ENCODE data around the gene NOS3. TPM values are rescaled to one million over a fixed set of nuclear protein-coding genes. Genes with fewer than 3 reads are reported as not detected.

The NOS3 gene
- total and polyA plus RNA-seq, 2 donors (not counting 3 experiments of a cell fraction or from before 2014, with no cell fraction given): 82.8 to 95.1 TPM

DNA sequence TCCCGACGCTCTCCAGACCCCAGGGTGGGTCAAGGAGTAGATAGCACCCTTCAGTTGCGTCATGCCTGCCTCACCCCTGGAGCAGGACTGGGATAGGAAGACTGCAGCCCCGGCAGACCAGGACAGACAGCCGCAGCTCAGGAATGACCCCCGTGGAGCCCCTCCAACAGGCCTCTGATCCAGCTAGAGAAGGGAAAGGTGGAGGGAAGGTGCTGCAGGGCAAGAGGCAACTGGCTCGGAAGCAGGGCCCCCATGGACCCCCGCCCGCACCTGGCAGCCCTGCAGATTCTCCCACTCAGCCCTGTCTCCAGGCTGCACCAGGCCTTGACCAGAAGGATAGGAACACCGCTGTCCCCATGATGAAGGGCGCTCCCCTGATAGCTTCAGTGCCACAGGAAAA, 20.4 kb upstream of the NOS3 start:
- DNase-seq (ENCODE audit: low read depth, low spot score) (no peak), FAIRE-seq (no peak)
- H3K27me3 ChIP-seq (ENCODE audit: control insufficient read depth in 2 of 2, insufficient read depth in 2 of 2, low read length in 2 of 2): peaks cover 11 to 21% of the 10 kb centered on the region in 2 experiments
- no peak overlapping the region for H2AFZ ChIP-seq (ENCODE audit: low read depth, low read length)
- no TSS peak for BruUV-seq (replicated peaks)
- intact Hi-C loops (cut with micrococcal nuclease) (no loop called here), dilution Hi-C loops (cut with MboI; ENCODE audit: extremely low pct_ligation_motif_present, low sequenced_read_pairs) (no loop called here)
- no peak overlapping the region for H3K27ac ChIP-seq (ENCODE audit: insufficient read depth, low read depth, low read length)
- no peaks in the 10 kb centered on the region for H3K36me3 ChIP-seq (ENCODE audit: control insufficient read depth in 2 of 2, extremely low read depth in 1 of 2, insufficient read depth in 2 of 2, low read length in 2 of 2)
- H3K9ac ChIP-seq (replicated peaks; ENCODE audit: extremely low read depth, insufficient read depth, low read length): no peak overlapping the region
- POLR2A ChIA-PET: no interaction called here
- CTCF ChIA-PET: interaction anchor here (0.7 to 4.7 kb wide), 6 partner anchors 11 to 48 kb away, joined by 3 to 25 read pairs (median 7); no protein-coding TSS in a partner anchor
- H3K4me3 ChIP-seq (replicated peaks in 1 of 3; ENCODE audit: insufficient read depth in 1 of 3, low read depth in 1 of 3, low read length in 3 of 3): no peak overlapping the region
- TF ChIP-seq POLR2A (IDR thresholded peaks at IDR 0.05; ENCODE audit: low read depth, low read length) (no peak), MYC (IDR thresholded peaks at IDR 0.05; ENCODE audit: low read depth, low read length) (no peak), EZH2 (IDR thresholded peaks at IDR 0.05; ENCODE audit: borderline replicate concordance, low read depth, low read length, severe bottlenecking) (no peak), JUN (IDR thresholded peaks at IDR 0.05; ENCODE audit: borderline replicate concordance, insufficient read depth, insufficient read length, low read depth) (no peak), POLR2AphosphoS5 (IDR thresholded peaks at IDR 0.05; ENCODE audit: insufficient read depth, low read depth, low read length) (no peak), FOS (IDR thresholded peaks at IDR 0.05; ENCODE audit: borderline replicate concordance, insufficient read depth, low read length) (no peak)
- TF ChIP-seq, protein P1, sequence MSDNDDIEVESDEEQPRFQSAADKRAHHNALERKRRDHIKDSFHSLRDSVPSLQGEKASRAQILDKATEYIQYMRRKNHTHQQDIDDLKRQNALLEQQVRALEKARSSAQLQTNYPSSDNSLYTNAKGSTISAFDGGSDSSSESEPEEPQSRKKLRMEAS (IDR thresholded peaks at IDR 0.05; ENCODE audit: insufficient read depth, insufficient read length): no peak
- TF ChIP-seq, protein P2, sequence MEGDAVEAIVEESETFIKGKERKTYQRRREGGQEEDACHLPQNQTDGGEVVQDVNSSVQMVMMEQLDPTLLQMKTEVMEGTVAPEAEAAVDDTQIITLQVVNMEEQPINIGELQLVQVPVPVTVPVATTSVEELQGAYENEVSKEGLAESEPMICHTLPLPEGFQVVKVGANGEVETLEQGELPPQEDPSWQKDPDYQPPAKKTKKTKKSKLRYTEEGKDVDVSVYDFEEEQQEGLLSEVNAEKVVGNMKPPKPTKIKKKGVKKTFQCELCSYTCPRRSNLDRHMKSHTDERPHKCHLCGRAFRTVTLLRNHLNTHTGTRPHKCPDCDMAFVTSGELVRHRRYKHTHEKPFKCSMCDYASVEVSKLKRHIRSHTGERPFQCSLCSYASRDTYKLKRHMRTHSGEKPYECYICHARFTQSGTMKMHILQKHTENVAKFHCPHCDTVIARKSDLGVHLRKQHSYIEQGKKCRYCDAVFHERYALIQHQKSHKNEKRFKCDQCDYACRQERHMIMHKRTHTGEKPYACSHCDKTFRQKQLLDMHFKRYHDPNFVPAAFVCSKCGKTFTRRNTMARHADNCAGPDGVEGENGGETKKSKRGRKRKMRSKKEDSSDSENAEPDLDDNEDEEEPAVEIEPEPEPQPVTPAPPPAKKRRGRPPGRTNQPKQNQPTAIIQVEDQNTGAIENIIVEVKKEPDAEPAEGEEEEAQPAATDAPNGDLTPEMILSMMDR (IDR thresholded peaks at IDR 0.05; ENCODE audit: extremely low read depth in 1 of 2, insufficient read depth in 1 of 2, low read depth in 1 of 2, low read length in 2 of 2): no peak
- H3K9me1 ChIP-seq (replicated peaks; ENCODE audit: control insufficient read depth, extremely low read depth, insufficient read depth, low read length): no peaks in the 10 kb centered on the region
- H3K79me2 ChIP-seq (ENCODE audit: control insufficient read depth, insufficient read depth, low read length): no peaks in the 10 kb centered on the region
- H3K4me1 ChIP-seq (ENCODE audit: control insufficient read depth, extremely low read depth, insufficient read depth, low read length): peaks cover 9% of the 10 kb centered on the region
- H4K20me1 ChIP-seq (replicated peaks; ENCODE audit: control insufficient read depth, extremely low read depth, insufficient read depth, low read length): no peaks in the 10 kb centered on the region
- H3K9me3 ChIP-seq (replicated peaks; ENCODE audit: control insufficient read depth, insufficient read depth, low read length): no peaks in the 10 kb centered on the region
- no peak overlapping the region for H3K4me2 ChIP-seq (ENCODE audit: insufficient read depth, low read length)
